Mesenchymal stem cell (in vitro differentiated cells and primary cell): ENCODE measurements around the gene MAP3K20.
A peak's percentile ranks its signal among the peaks of the same experiment; 100 is the strongest.
"Not testable (repeated sequence)": the region's sequence is repeated elsewhere in the genome, so short reads cannot be mapped to it uniquely, and the experiment has no call there.

Source experiments
- DNase-seq: peaks from one replicate; pipeline ENCODE4 v3.0.0-alpha.2; 2013
- H2AFZ ChIP-seq: one replicate; pipeline ENCODE4 v1.6.1; 2013; ENCODE audit warnings: low read depth, mild to moderate bottlenecking, control low read depth, inconsistent platforms, low read length, moderate library complexity
- H2AK5ac ChIP-seq: 2 replicates; pipeline ENCODE4 v1.6.1; 2013; ENCODE audit warnings: low read length, moderate library complexity, mild to moderate bottlenecking, inconsistent platforms; ENCODE audit not compliant: severe bottlenecking
- H2BK120ac ChIP-seq: one replicate; pipeline ENCODE4 v1.6.1; 2013; ENCODE audit warnings: low read depth, mild to moderate bottlenecking, inconsistent platforms, low read length, moderate library complexity
- H2BK12ac ChIP-seq, 2 experiments: one replicate each; pipeline ENCODE4 v1.6.1; 2013; ENCODE audit warnings: inconsistent platforms in 2 of 2, low read length in 2 of 2, mild to moderate bottlenecking in 2 of 2, moderate library complexity in 2 of 2, control low read depth in 1 of 2
- H2BK15ac ChIP-seq: one replicate; pipeline ENCODE4 v1.6.1; 2013; ENCODE audit warnings: mild to moderate bottlenecking, low read depth, inconsistent platforms; ENCODE audit not compliant: poor library complexity, severe bottlenecking
- H2BK5ac ChIP-seq: 2 replicates; pipeline ENCODE4 v1.6.1; 2013; ENCODE audit warnings: low read depth, mild to moderate bottlenecking, low read length, control low read depth, inconsistent platforms; ENCODE audit not compliant: poor library complexity, severe bottlenecking
- H3K14ac ChIP-seq, 2 experiments: one replicate each; pipeline ENCODE4 v1.6.1; 2013; ENCODE audit warnings: inconsistent platforms in 2 of 2, low read length in 2 of 2, control low read depth in 1 of 2, mild to moderate bottlenecking in 1 of 2, moderate library complexity in 1 of 2
- H3K18ac ChIP-seq, 2 experiments: one replicate each; pipeline ENCODE4 v1.6.1; 2013; ENCODE audit warnings: inconsistent platforms in 2 of 2, low read length in 2 of 2, control low read depth in 1 of 2, low read depth in 1 of 2, mild to moderate bottlenecking in 1 of 2
- H3K23ac ChIP-seq, 2 experiments: one replicate each; pipeline ENCODE4 v1.6.1; 2013; ENCODE audit warnings: inconsistent platforms in 2 of 2, low read length in 2 of 2, mild to moderate bottlenecking in 2 of 2, moderate library complexity in 2 of 2, control low read depth in 1 of 2
- H3K27ac ChIP-seq: 2 replicates; pipeline ENCODE4 v1.5.1; 2013; ENCODE audit warnings: mild to moderate bottlenecking, moderate library complexity, low read length, control low read depth, inconsistent platforms; ENCODE audit not compliant: poor library complexity, severe bottlenecking
- H3K27me3 ChIP-seq, 2 experiments: 2 replicates each; pipeline versions ENCODE4 v1.6.1 to v1.7.0; 2013; ENCODE audit warnings: low read length in 2 of 2, mild to moderate bottlenecking in 2 of 2, moderate library complexity in 2 of 2, control low read depth in 1 of 2, inconsistent platforms in 1 of 2; ENCODE audit not compliant: control insufficient read depth in 1 of 2, insufficient read depth in 1 of 2
- H3K36me3 ChIP-seq, 2 experiments: 2 replicates each; pipeline versions ENCODE4 v1.6.1 to v1.7.0; 2013; ENCODE audit warnings: low read length in 2 of 2, control low read depth in 1 of 2, inconsistent platforms in 1 of 2, low read depth in 1 of 2, mild to moderate bottlenecking in 1 of 2; ENCODE audit not compliant: insufficient read depth in 2 of 2, control insufficient read depth in 1 of 2
- H3K4ac ChIP-seq, 2 experiments: one replicate each; pipeline ENCODE4 v1.6.1; 2013; ENCODE audit warnings: inconsistent platforms in 2 of 2, low read length in 2 of 2, mild to moderate bottlenecking in 2 of 2, moderate library complexity in 2 of 2, control low read depth in 1 of 2, low read depth in 1 of 2
- H3K4me1 ChIP-seq: 2 replicates; pipeline ENCODE4 v1.6.1; 2013; ENCODE audit warnings: low read depth, low read length, control low read depth; ENCODE audit not compliant: control insufficient read depth, insufficient read depth
- H3K4me2 ChIP-seq: 2 replicates; pipeline ENCODE4 v1.6.1; 2013; ENCODE audit warnings: low read length, mild to moderate bottlenecking, inconsistent platforms; ENCODE audit not compliant: poor library complexity, severe bottlenecking
- H3K4me3 ChIP-seq, 2 experiments: 2 replicates each; pipeline versions ENCODE4 v1.5.1 to v1.7.0; 2013; ENCODE audit warnings: low read length in 2 of 2, mild to moderate bottlenecking in 2 of 2, control low read depth in 1 of 2, low read depth in 1 of 2; ENCODE audit not compliant: insufficient read depth in 1 of 2
- H3K79me1 ChIP-seq: replicated peaks from 2 replicates; pipeline ENCODE4 v1.6.1; 2013; ENCODE audit warnings: mild to moderate bottlenecking, control low read depth, low read length, inconsistent platforms; ENCODE audit not compliant: poor library complexity, severe bottlenecking
- H3K9ac ChIP-seq: 2 replicates; pipeline ENCODE4 v1.7.0; 2013; ENCODE audit warnings: mild to moderate bottlenecking, low read length, moderate library complexity
- H3K9me3 ChIP-seq: 2 replicates; pipeline ENCODE4 v1.7.0; 2013; ENCODE audit warnings: mild to moderate bottlenecking, low read length; ENCODE audit not compliant: control insufficient read depth
- H4K8ac ChIP-seq: one replicate; pipeline ENCODE4 v1.6.1; 2013; ENCODE audit warnings: inconsistent platforms, mild to moderate bottlenecking, low read length, moderate library complexity
- H4K91ac ChIP-seq: one replicate; pipeline ENCODE4 v1.6.1; 2013; ENCODE audit warnings: mild to moderate bottlenecking, low read length, inconsistent platforms
- WGBS: methylation state at CpG from one replicate; pipeline ENCODE4 v1.1.7; 2013; ENCODE audit warnings: mixed read lengths; 5-methylcytosine and 5-hydroxymethylcytosine counted together

The MAP3K20 gene

GRCh38 chr2:173124441-173124840, 48.8 kb downstream of the MAP3K20 start:
- Histone ChIP-seq H3K36me3 (peaks cover 5 to 19% of the 10 kb centered on the region in 2 experiments), H2BK12ac (peak overlapping the region in 1 of 2 experiments; percentile 75), H4K8ac (peak overlapping the region; percentile 69), H3K4me1 (peaks cover 4% of the 10 kb centered on the region), H2AFZ (no peak overlapping the region), H3K4ac (no peak overlapping the region), H2BK15ac (no peak overlapping the region), H3K27me3 (no peaks in the 10 kb centered on the region), H3K9ac (peak overlapping the region; percentile 12), H3K23ac (no peak overlapping the region), H3K27ac (no peak overlapping the region), H3K14ac (no peak overlapping the region), H2BK120ac (peak overlapping the region; percentile 51), H3K18ac (peak overlapping the region; percentile 15 to 63), H2BK5ac (no peak overlapping the region), H4K91ac (peak overlapping the region; percentile 35), H3K79me1 (peaks cover 14% of the 10 kb centered on the region), H3K4me2 (no peak overlapping the region), H3K4me3 (no peak overlapping the region), H2AK5ac (no peak overlapping the region), H3K9me3 (no peaks in the 10 kb centered on the region)
- 89% methylated on average over 2 of the region's 3 CpGs for WGBS
- DNase-seq, result peak; percentile 23

GRCh38 chr2:173126819-173127218, 51.2 kb downstream of the MAP3K20 start:
- DNase-seq, result peak; percentile 58
- peaks cover under 1 to 18% of the 10 kb centered on the region in 2 experiments for H3K36me3 ChIP-seq
- H3K9ac ChIP-seq, result no peak overlapping the region
- H3K4me3 ChIP-seq, result no peak overlapping the region
- H4K8ac ChIP-seq, result no peak overlapping the region
- H3K27ac ChIP-seq, result no peak overlapping the region
- no peak overlapping the region for H3K18ac ChIP-seq
- H3K4me1 ChIP-seq, result peaks cover 4% of the 10 kb centered on the region
- no peak overlapping the region for H2AK5ac ChIP-seq
- H3K27me3 ChIP-seq, result no peaks in the 10 kb centered on the region
- H2BK5ac ChIP-seq, result no peak overlapping the region
- H3K4ac ChIP-seq, result no peak overlapping the region
- no peak overlapping the region for H3K14ac ChIP-seq
- no peak overlapping the region for H2AFZ ChIP-seq
- H2BK12ac ChIP-seq, result no peak overlapping the region
- H4K91ac ChIP-seq, result no peak overlapping the region
- H2BK120ac ChIP-seq, result no peak overlapping the region
- WGBS, result 67% methylated on average over 1 of the region's 1 CpG
- H3K79me1 ChIP-seq, result peaks cover 11% of the 10 kb centered on the region
- no peak overlapping the region for H2BK15ac ChIP-seq
- H3K4me2 ChIP-seq, result no peak overlapping the region
- H3K23ac ChIP-seq, result no peak overlapping the region
- H3K9me3 ChIP-seq, result no peaks in the 10 kb centered on the region

- H4K91ac ChIP-seq, H3K4me1 ChIP-seq, H3K4me2 ChIP-seq, H3K9me3 ChIP-seq, H2BK120ac ChIP-seq, H3K79me1 ChIP-seq, H3K9ac ChIP-seq, H3K27ac ChIP-seq, H2BK15ac ChIP-seq, H4K8ac ChIP-seq, H3K4ac ChIP-seq, H3K14ac ChIP-seq, H2BK5ac ChIP-seq, H3K18ac ChIP-seq, H2AFZ ChIP-seq, H3K27me3 ChIP-seq, H3K4me3 ChIP-seq, H2AK5ac ChIP-seq, H3K23ac ChIP-seq, DNase-seq, H2BK12ac ChIP-seq: not testable (repeated sequence)
- 89% methylated on average over 5 of the region's 5 CpGs for WGBS
- H3K36me3 ChIP-seq, result peaks cover 0 to 12% of the 10 kb centered on the region in 2 experiments
Measured at GRCh38 chr2:173128132-173128531, 52.5 kb downstream of the MAP3K20 start.

GRCh38 chr2:173130496-173131465, 55.1 kb downstream of the MAP3K20 start:
- Histone ChIP-seq H2BK12ac (no peak overlapping the region), H2AFZ (no peak overlapping the region), H3K4me3 (no peak overlapping the region), H4K91ac (no peak overlapping the region), H4K8ac (no peak overlapping the region), H3K9ac (peak overlapping the region; percentile 15), H2AK5ac (no peak overlapping the region), H3K14ac (no peak overlapping the region), H3K4me1 (no peaks in the 10 kb centered on the region), H3K27me3 (no peaks in the 10 kb centered on the region), H2BK120ac (no peak overlapping the region), H3K36me3 (peaks cover 0 to 7% of the 10 kb centered on the region in 2 experiments), H3K4me2 (peak overlapping the region; percentile 37), H2BK5ac (no peak overlapping the region), H3K23ac (no peak overlapping the region), H3K79me1 (peaks cover 6% of the 10 kb centered on the region), H3K4ac (no peak overlapping the region), H3K9me3 (no peaks in the 10 kb centered on the region), H3K18ac (no peak overlapping the region), H2BK15ac (no peak overlapping the region), H3K27ac (no peak overlapping the region)
- 84% methylated on average over 6 of the region's 6 CpGs for WGBS
- DNase-seq, result no peak
